Hematopoietic multipotent progenitor cell treated with erythropoietin and hydrocortisone succinate and interleukin-3 and kit ligand, for 4 days (in vitro differentiated cells): ENCODE measurements around the gene MYO1D.
"Not testable (repeated sequence)": the region's sequence is repeated elsewhere in the genome, so short reads cannot be mapped to it uniquely, and the experiment has no call there.

ENCODE experiments used
- DNase-seq: peaks from one replicate; pipeline ENCODE4 v3.0.0-alpha.2; 2015

The MYO1D gene

GRCh38 chr17:32772453-32773025, 104.4 kb downstream of the MYO1D start:
- no peak for DNase-seq

- no peak for DNase-seq
Observed at GRCh38 chr17:32771396-32771795, 105.5 kb downstream of the MYO1D start.

- DNase-seq: peak; percentile 18
Observed at GRCh38 chr17:32769846-32770245, 107.1 kb downstream of the MYO1D start.

GRCh38 chr17:32763855-32764439, 113.0 kb downstream of the MYO1D start:
- DNase-seq: peak; percentile 67

- DNase-seq: no peak
Observed at GRCh38 chr17:32759476-32759875, 117.4 kb downstream of the MYO1D start.

GRCh38 chr17:32757963-32758362, 119.0 kb downstream of the MYO1D start:
- no peak for DNase-seq

GRCh38 chr17:32756696-32757095, 120.2 kb downstream of the MYO1D start:
- DNase-seq: no peak

- DNase-seq: peak; percentile 85
Observed at GRCh38 chr17:32755045-32755805, 121.7 kb downstream of the MYO1D start.

- DNase-seq: no peak
Observed at GRCh38 chr17:32752934-32753333, 124.0 kb downstream of the MYO1D start.

- DNase-seq: no peak
Observed at GRCh38 chr17:32747856-32748255, 129.1 kb downstream of the MYO1D start.

GRCh38 chr17:32746698-32747097, 130.2 kb downstream of the MYO1D start:
- peak; percentile 27 for DNase-seq

- DNase-seq: no peak
Observed at GRCh38 chr17:32746280-32746679, 130.6 kb downstream of the MYO1D start.

GRCh38 chr17:32742681-32743538, 134.0 kb downstream of the MYO1D start:
- DNase-seq: no peak

GRCh38 chr17:32741381-32741780, 135.5 kb downstream of the MYO1D start:
- no peak for DNase-seq

- DNase-seq: no peak
Observed at GRCh38 chr17:32739722-32740121, 137.2 kb downstream of the MYO1D start.

GRCh38 chr17:32739151-32739550, 137.8 kb downstream of the MYO1D start:
- not testable (repeated sequence) for DNase-seq

GRCh38 chr17:32733401-32733800, 143.5 kb downstream of the MYO1D start:
- DNase-seq: no peak

- no peak for DNase-seq
Observed at GRCh38 chr17:32732900-32733299, 144.0 kb downstream of the MYO1D start.

GRCh38 chr17:32732296-32732642, 144.7 kb downstream of the MYO1D start:
- DNase-seq: no peak

- DNase-seq: no peak
Observed at GRCh38 chr17:32731556-32732295, 145.2 kb downstream of the MYO1D start.

GRCh38 chr17:32727681-32728080, 149.2 kb downstream of the MYO1D start:
- DNase-seq: no peak

GRCh38 chr17:32725697-32726096, 151.2 kb downstream of the MYO1D start:
- DNase-seq: no peak
